ENCODE data around the gene TLN1.

The TLN1 gene

GRCh38 chr9:35767458-35767857 is 35.5 kb upstream of the TLN1 start:
- H3K27ac ChIP-seq (ENCODE audit: low read depth, low read length): no peak overlapping the region
- no peaks in the 10 kb centered on the region for H3K36me3 ChIP-seq (ENCODE audit: control insufficient read depth in 1 of 2, insufficient read depth in 2 of 2, low read length in 2 of 2)
- H3K4me3 ChIP-seq (ENCODE audit: low read depth in 1 of 2, low read length in 2 of 2): no peak overlapping the region
- peaks cover 24 to 37% of the 10 kb centered on the region in 2 donors for H3K4me1 ChIP-seq (ENCODE audit: control insufficient read depth in 1 of 2, insufficient read depth in 2 of 2, low read length in 2 of 2)
- H3K9me3 ChIP-seq (ENCODE audit: control insufficient read depth in 1 of 2, low read length in 2 of 2): no peaks in the 10 kb centered on the region
- no peak overlapping the region for H3K9ac ChIP-seq (ENCODE audit: low read depth in 1 of 2, low read length in 2 of 2)
- H3K27me3 ChIP-seq (ENCODE audit: control insufficient read depth in 1 of 2, insufficient read depth in 2 of 2, low read length in 2 of 2): no peaks in the 10 kb centered on the region

- Histone ChIP-seq H3K9me3 (ENCODE audit: control insufficient read depth in 1 of 2, low read length in 2 of 2) (no peaks in the 10 kb centered on the region), H3K4me3 (ENCODE audit: low read depth in 1 of 2, low read length in 2 of 2) (no peak overlapping the region), H3K27me3 (ENCODE audit: control insufficient read depth in 1 of 2, insufficient read depth in 2 of 2, low read length in 2 of 2) (no peaks in the 10 kb centered on the region), H3K27ac (ENCODE audit: low read depth, low read length) (no peak overlapping the region), H3K36me3 (ENCODE audit: control insufficient read depth in 1 of 2, insufficient read depth in 2 of 2, low read length in 2 of 2) (no peaks in the 10 kb centered on the region), H3K9ac (ENCODE audit: low read depth in 1 of 2, low read length in 2 of 2) (no peak overlapping the region), H3K4me1 (ENCODE audit: control insufficient read depth in 1 of 2, insufficient read depth in 2 of 2, low read length in 2 of 2) (peaks cover 21 to 37% of the 10 kb centered on the region in 2 donors)
These were observed 35.0 kb upstream of the TLN1 start for GRCh38 chr9:35766997-35767396.

GRCh38 chr9:35763803-35764202 is 31.8 kb upstream of the TLN1 start:
- no peak overlapping the region for H3K27ac ChIP-seq (ENCODE audit: low read depth, low read length)
- H3K36me3 ChIP-seq (ENCODE audit: control insufficient read depth in 1 of 2, insufficient read depth in 2 of 2, low read length in 2 of 2): no peaks in the 10 kb centered on the region

GRCh38 chr9:35763181-35763580 is 31.2 kb upstream of the TLN1 start:
- Histone ChIP-seq H3K9me3 (ENCODE audit: control insufficient read depth in 1 of 2, low read length in 2 of 2) (no peaks in the 10 kb centered on the region), H3K27me3 (ENCODE audit: control insufficient read depth in 1 of 2, insufficient read depth in 2 of 2, low read length in 2 of 2) (no peaks in the 10 kb centered on the region), H3K9ac (ENCODE audit: low read depth in 1 of 2, low read length in 2 of 2) (no peak overlapping the region), H3K4me3 (ENCODE audit: low read depth in 1 of 2, low read length in 2 of 2) (no peak overlapping the region), H3K4me1 (ENCODE audit: control insufficient read depth in 1 of 2, insufficient read depth in 2 of 2, low read length in 2 of 2) (peaks cover 6 to 28% of the 10 kb centered on the region in 2 donors), H3K27ac (ENCODE audit: low read depth, low read length) (no peak overlapping the region), H3K36me3 (ENCODE audit: control insufficient read depth in 1 of 2, insufficient read depth in 2 of 2, low read length in 2 of 2) (no peaks in the 10 kb centered on the region)

More at GRCh38 chr9:35763803-35764202, 31.8 kb upstream of the TLN1 start:
- Histone ChIP-seq H3K4me3 (ENCODE audit: low read depth in 1 of 2, low read length in 2 of 2) (no peak overlapping the region), H3K9ac (ENCODE audit: low read depth in 1 of 2, low read length in 2 of 2) (no peak overlapping the region), H3K4me1 (ENCODE audit: control insufficient read depth in 1 of 2, insufficient read depth in 2 of 2, low read length in 2 of 2) (peaks cover 0 to 22% of the 10 kb centered on the region in 2 donors), H3K27me3 (ENCODE audit: control insufficient read depth in 1 of 2, insufficient read depth in 2 of 2, low read length in 2 of 2) (no peaks in the 10 kb centered on the region), H3K9me3 (ENCODE audit: control insufficient read depth in 1 of 2, low read length in 2 of 2) (no peaks in the 10 kb centered on the region)

- H3K4me3 ChIP-seq (ENCODE audit: low read depth in 1 of 2, low read length in 2 of 2): no peak overlapping the region
- no peak overlapping the region for H3K27ac ChIP-seq (ENCODE audit: low read depth, low read length)
- no peaks in the 10 kb centered on the region for H3K9me3 ChIP-seq (ENCODE audit: control insufficient read depth in 1 of 2, low read length in 2 of 2)
- H3K4me1 ChIP-seq (ENCODE audit: control insufficient read depth in 1 of 2, insufficient read depth in 2 of 2, low read length in 2 of 2): peaks cover 18 to 32% of the 10 kb centered on the region in 2 donors
- no peaks in the 10 kb centered on the region for H3K27me3 ChIP-seq (ENCODE audit: control insufficient read depth in 1 of 2, insufficient read depth in 2 of 2, low read length in 2 of 2)
- no peaks in the 10 kb centered on the region for H3K36me3 ChIP-seq (ENCODE audit: control insufficient read depth in 1 of 2, insufficient read depth in 2 of 2, low read length in 2 of 2)
- no peak overlapping the region for H3K9ac ChIP-seq (ENCODE audit: low read depth in 1 of 2, low read length in 2 of 2)
These were observed 28.7 kb upstream of the TLN1 start for GRCh38 chr9:35760651-35761050.

- no peaks in the 10 kb centered on the region for H3K27me3 ChIP-seq (ENCODE audit: control insufficient read depth in 1 of 2, insufficient read depth in 2 of 2, low read length in 2 of 2)
- H3K4me3 ChIP-seq (ENCODE audit: low read depth in 1 of 2, low read length in 2 of 2): no peak overlapping the region
- no peak overlapping the region for H3K9ac ChIP-seq (ENCODE audit: low read depth in 1 of 2, low read length in 2 of 2)
- peaks cover 18 to 32% of the 10 kb centered on the region in 2 donors for H3K4me1 ChIP-seq (ENCODE audit: control insufficient read depth in 1 of 2, insufficient read depth in 2 of 2, low read length in 2 of 2)
- H3K27ac ChIP-seq (ENCODE audit: low read depth, low read length): no peak overlapping the region
- H3K36me3 ChIP-seq (ENCODE audit: control insufficient read depth in 1 of 2, insufficient read depth in 2 of 2, low read length in 2 of 2): no peaks in the 10 kb centered on the region
- no peaks in the 10 kb centered on the region for H3K9me3 ChIP-seq (ENCODE audit: control insufficient read depth in 1 of 2, low read length in 2 of 2)
These were observed 27.8 kb upstream of the TLN1 start for GRCh38 chr9:35759795-35760194.

GRCh38 chr9:35758475-35759050 is 26.6 kb upstream of the TLN1 start:
- Histone ChIP-seq H3K9me3 (ENCODE audit: control insufficient read depth in 1 of 2, low read length in 2 of 2) (no peaks in the 10 kb centered on the region), H3K9ac (ENCODE audit: low read depth in 1 of 2, low read length in 2 of 2) (peak overlapping the region; percentile 6 to 12), H3K4me1 (ENCODE audit: control insufficient read depth in 1 of 2, insufficient read depth in 2 of 2, low read length in 2 of 2) (peaks cover 18 to 32% of the 10 kb centered on the region in 2 donors), H3K36me3 (ENCODE audit: control insufficient read depth in 1 of 2, insufficient read depth in 2 of 2, low read length in 2 of 2) (peaks cover 8 to 9% of the 10 kb centered on the region in 2 donors), H3K27me3 (ENCODE audit: control insufficient read depth in 1 of 2, insufficient read depth in 2 of 2, low read length in 2 of 2) (no peaks in the 10 kb centered on the region), H3K27ac (ENCODE audit: low read depth, low read length) (no peak overlapping the region), H3K4me3 (ENCODE audit: low read depth in 1 of 2, low read length in 2 of 2) (peak overlapping the region in 1 of 2 donors; percentile 27)

GRCh38 chr9:35757892-35758275 is 25.9 kb upstream of the TLN1 start:
- H3K36me3 ChIP-seq (ENCODE audit: control insufficient read depth in 1 of 2, insufficient read depth in 2 of 2, low read length in 2 of 2): peaks cover 14 to 16% of the 10 kb centered on the region in 2 donors
- peak overlapping the region; percentile 6 to 84 for H3K9ac ChIP-seq (ENCODE audit: low read depth in 1 of 2, low read length in 2 of 2)
- H3K27me3 ChIP-seq (ENCODE audit: control insufficient read depth in 1 of 2, insufficient read depth in 2 of 2, low read length in 2 of 2): no peaks in the 10 kb centered on the region
- no peaks in the 10 kb centered on the region for H3K9me3 ChIP-seq (ENCODE audit: control insufficient read depth in 1 of 2, low read length in 2 of 2)
- peak overlapping the region; percentile 86 to 89 for H3K4me3 ChIP-seq (ENCODE audit: low read depth in 1 of 2, low read length in 2 of 2)
- H3K27ac ChIP-seq (ENCODE audit: low read depth, low read length): peak overlapping the region; percentile 81
- peaks cover 18 to 26% of the 10 kb centered on the region in 2 donors for H3K4me1 ChIP-seq (ENCODE audit: control insufficient read depth in 1 of 2, insufficient read depth in 2 of 2, low read length in 2 of 2)

- Histone ChIP-seq H3K4me1 (ENCODE audit: control insufficient read depth in 1 of 2, insufficient read depth in 2 of 2, low read length in 2 of 2) (peaks cover 18 to 21% of the 10 kb centered on the region in 2 donors), H3K27ac (ENCODE audit: low read depth, low read length) (peak overlapping the region; percentile 81), H3K9me3 (ENCODE audit: control insufficient read depth in 1 of 2, low read length in 2 of 2) (no peaks in the 10 kb centered on the region), H3K4me3 (ENCODE audit: low read depth in 1 of 2, low read length in 2 of 2) (peak overlapping the region; percentile 86 to 89), H3K9ac (ENCODE audit: low read depth in 1 of 2, low read length in 2 of 2) (peak overlapping the region; percentile 61 to 84), H3K36me3 (ENCODE audit: control insufficient read depth in 1 of 2, insufficient read depth in 2 of 2, low read length in 2 of 2) (peaks cover 19 to 21% of the 10 kb centered on the region in 2 donors), H3K27me3 (ENCODE audit: control insufficient read depth in 1 of 2, insufficient read depth in 2 of 2, low read length in 2 of 2) (no peaks in the 10 kb centered on the region)
These were observed 25.4 kb upstream of the TLN1 start for GRCh38 chr9:35757226-35757891.

- no peaks in the 10 kb centered on the region for H3K9me3 ChIP-seq (ENCODE audit: control insufficient read depth in 1 of 2, low read length in 2 of 2)
- H3K27ac ChIP-seq (ENCODE audit: low read depth, low read length): peak overlapping the region; percentile 81
- peaks cover 18 to 19% of the 10 kb centered on the region in 2 donors for H3K4me1 ChIP-seq (ENCODE audit: control insufficient read depth in 1 of 2, insufficient read depth in 2 of 2, low read length in 2 of 2)
- H3K4me3 ChIP-seq (ENCODE audit: low read depth in 1 of 2, low read length in 2 of 2): peak overlapping the region; percentile 86 to 89
- peaks cover 26 to 29% of the 10 kb centered on the region in 2 donors for H3K36me3 ChIP-seq (ENCODE audit: control insufficient read depth in 1 of 2, insufficient read depth in 2 of 2, low read length in 2 of 2)
- H3K27me3 ChIP-seq (ENCODE audit: control insufficient read depth in 1 of 2, insufficient read depth in 2 of 2, low read length in 2 of 2): no peaks in the 10 kb centered on the region
- H3K9ac ChIP-seq (ENCODE audit: low read depth in 1 of 2, low read length in 2 of 2): peak overlapping the region; percentile 61 to 84
These were observed 24.6 kb upstream of the TLN1 start for GRCh38 chr9:35756275-35757225.
